Endothelial cell of umbilical vein (primary cell): ENCODE measurements around the gene FPGS. TPM values are rescaled to one million over a fixed set of nuclear protein-coding genes. Genes with fewer than 3 reads are reported as not detected.

Experiments
- BruUV-seq: library from RNA; stranded (reverse); fragments of 400-500 nt; replicated peaks from 2 replicates; lab custom pipeline; 2021; lab: Mats Ljungman, UMichigan
- CTCF ChIA-PET: fragments of 300-600, 350-600 bp; sonication (Branson Sonifier 250); formaldehyde crosslinking; loops from one replicate; lab custom pipeline; 2021; ENCODE audit warnings: antibody characterized with exemption, inconsistent platforms; lab: Charles Lee
- POLR2A ChIA-PET: fragments of 300-600, 350-600 bp; sonication (Branson Sonifier 250); formaldehyde crosslinking; loops from one replicate; lab custom pipeline; 2021; ENCODE audit warnings: antibody characterized with exemption, inconsistent platforms; lab: Charles Lee
- DNase-seq: peaks from one replicate; pipeline ENCODE4 v3.0.0-alpha.2; 2011; ENCODE audit warnings: low read depth, low spot score
- FAIRE-seq: peaks from 2 replicates; lab custom pipeline; 2011; peaks lifted over from hg19 to GRCh38; lab: Jason Lieb, UNC
- H2AFZ ChIP-seq: 2 replicates; pipeline ENCODE4 v1.6.0; 2012; ENCODE audit warnings: low read depth, low read length, control low read depth, inconsistent platforms
- H3K27ac ChIP-seq: 2 replicates; pipeline ENCODE4 v1.5.1; 2011; ENCODE audit warnings: low read depth, mild to moderate bottlenecking, control low read depth, low read length, moderate library complexity; ENCODE audit not compliant: insufficient read depth
- H3K27me3 ChIP-seq, 2 experiments: 2 replicates each; pipeline versions ENCODE4 v1.6.0 to v1.6.1; 2011; ENCODE audit warnings: low read length in 2 of 2, mixed read lengths in 1 of 2; ENCODE audit not compliant: control insufficient read depth in 2 of 2, insufficient read depth in 2 of 2
- H3K36me3 ChIP-seq, 2 experiments: 2 replicates in 1 of 2; 3 replicates in 1 of 2; pipeline ENCODE4 v1.5.1; 2011; ENCODE audit warnings: low read length in 2 of 2, mild to moderate bottlenecking in 1 of 2, moderate library complexity in 1 of 2; ENCODE audit not compliant: control insufficient read depth in 2 of 2, insufficient read depth in 2 of 2; ENCODE audit errors: extremely low read depth in 1 of 2
- H3K4me1 ChIP-seq: 3 replicates; pipeline ENCODE4 v1.5.1; 2011; ENCODE audit warnings: mild to moderate bottlenecking, low read length; ENCODE audit not compliant: control insufficient read depth, insufficient read depth; ENCODE audit errors: extremely low read depth
- H3K4me2 ChIP-seq: 2 replicates; pipeline ENCODE4 v1.6.1; 2011; ENCODE audit warnings: low read length, control low read depth, mixed read lengths; ENCODE audit not compliant: insufficient read depth
- H3K4me3 ChIP-seq, 3 experiments: fragments of 200-600 bp in 1 of 3; sonication (generic), shearing (Covaris generic) in 1 of 3; replicated peaks in 1 of 3; 2 replicates each; pipeline ENCODE4 v1.5.1; 2011 to 2016; ENCODE audit warnings: control low read depth in 3 of 3, low read length in 3 of 3, mild to moderate bottlenecking in 2 of 3, inconsistent platforms in 1 of 3, low read depth in 1 of 3, moderate library complexity in 1 of 3; ENCODE audit not compliant: insufficient read depth in 1 of 3
- H3K79me2 ChIP-seq: 2 replicates; pipeline ENCODE4 v1.6.0; 2012; ENCODE audit warnings: low read length, inconsistent platforms; ENCODE audit not compliant: control insufficient read depth, insufficient read depth
- H3K9ac ChIP-seq: replicated peaks from 2 replicates; pipeline ENCODE3; 2011; ENCODE audit warnings: low read length, control low read depth; ENCODE audit not compliant: insufficient read depth; ENCODE audit errors: extremely low read depth
- H3K9me1 ChIP-seq: replicated peaks from 3 replicates; pipeline ENCODE4 v1.6.0; 2011; ENCODE audit warnings: mild to moderate bottlenecking, low read length; ENCODE audit not compliant: control insufficient read depth, insufficient read depth; ENCODE audit errors: extremely low read depth
- H3K9me3 ChIP-seq: replicated peaks from 2 replicates; pipeline ENCODE4 v1.5.1; 2012; ENCODE audit warnings: low read length, inconsistent platforms; ENCODE audit not compliant: control insufficient read depth, insufficient read depth
- H4K20me1 ChIP-seq: replicated peaks from 2 replicates; pipeline ENCODE3; 2011; ENCODE audit warnings: mild to moderate bottlenecking, low read length; ENCODE audit not compliant: control insufficient read depth, insufficient read depth; ENCODE audit errors: extremely low read depth
- CTCF ChIP-seq, 2 donors: IDR thresholded peaks; 1 replicate in 1 of 2; 2 replicates in 1 of 2; pipeline ENCODE4 v1.5.1; 2011; ENCODE audit warnings: low read length in 2 of 2, mild to moderate bottlenecking in 2 of 2, moderate library complexity in 2 of 2, control low read depth in 1 of 2, inconsistent platforms in 1 of 2, low read depth in 1 of 2; ENCODE audit not compliant: insufficient read depth in 1 of 2; ENCODE audit errors: extremely low read depth in 1 of 2
- EZH2 ChIP-seq: IDR thresholded peaks from 2 replicates; pipeline ENCODE4 v1.6.1; 2012; ENCODE audit warnings: borderline replicate concordance, low read depth, mild to moderate bottlenecking, moderate library complexity, low read length, inconsistent platforms; ENCODE audit not compliant: severe bottlenecking
- FOS ChIP-seq: IDR thresholded peaks from 2 replicates; pipeline ENCODE4 v1.6.1; 2011; ENCODE audit warnings: mild to moderate bottlenecking, low read length, moderate library complexity, borderline replicate concordance; ENCODE audit not compliant: insufficient read depth
- GATA2 ChIP-seq: IDR thresholded peaks from 2 replicates; pipeline ENCODE4 v1.7.0; 2011; ENCODE audit warnings: low read depth, mild to moderate bottlenecking, moderate library complexity, mixed read lengths, low read length; ENCODE audit not compliant: insufficient read length, insufficient read depth
- JUN ChIP-seq: IDR thresholded peaks from 2 replicates; pipeline ENCODE4 v1.6.1; 2011; ENCODE audit warnings: borderline replicate concordance, low read depth; ENCODE audit not compliant: insufficient read length, insufficient read depth
- MAX ChIP-seq: IDR thresholded peaks from 2 replicates; pipeline ENCODE4 v1.6.1; 2011; ENCODE audit not compliant: insufficient read depth, insufficient read length
- MYC ChIP-seq: IDR thresholded peaks from one replicate; pipeline ENCODE4 v1.6.1; 2011; ENCODE audit warnings: mild to moderate bottlenecking, low read depth, low read length
- POLR2A ChIP-seq: IDR thresholded peaks from 2 replicates; pipeline ENCODE4 v1.6.1; 2012; ENCODE audit warnings: low read depth, mild to moderate bottlenecking, control low read depth, low read length
- POLR2AphosphoS5 ChIP-seq: IDR thresholded peaks from 2 replicates; pipeline ENCODE4 v1.6.1; 2012; ENCODE audit warnings: low read depth, mild to moderate bottlenecking, control low read depth, low read length, moderate library complexity; ENCODE audit not compliant: insufficient read depth
- dilution Hi-C: fragments of 300-500 bp; cut with MboI; formaldehyde crosslinking; loops from one replicate; pipeline ENCODE4 v1.15.0; 2019; ENCODE audit warnings: low sequenced_read_pairs; ENCODE audit not compliant: extremely low pct_ligation_motif_present
- intact Hi-C: fragments of 100-400 bp; cut with micrococcal nuclease; formaldehyde crosslinking; loops from one replicate; pipeline ENCODE4 v1.10.0; 2022
- polyA plus RNA-seq, 4 experiments: library from polyadenylated mRNA; depleted of rRNA in 3 of 4; stranded (reverse) in 3 of 4; unstranded in 1 of 4; fragments of >200 nt; gene quantifications; 2 replicates each; pipeline versions ENCODE4 v1.2.1 to v1.2.3, GENCODE V29; 2011 to 2012; ENCODE audit warnings: missing spikeins in 1 of 4
- total RNA-seq: library from RNA; stranded (reverse); gene quantifications from 2 replicates; pipeline ENCODE4 v1.2.3, GENCODE V29; 2021

Gene FPGS
- total and polyA plus RNA-seq, 2 donors (not counting 3 experiments of a cell fraction or from before 2014, with no cell fraction given) = 77.7 to 90.2 TPM

- Histone ChIP-seq H3K79me2 (peaks cover 49% of the 10 kb centered on the region), H3K9me1 (no peaks in the 10 kb centered on the region), H3K9me3 (no peaks in the 10 kb centered on the region), H3K4me2 (peak within 1 kb of the TSS; percentile 71), H3K36me3 (peaks cover 34 to 35% of the 10 kb centered on the region in 2 experiments), H3K4me3 (peak within 1 kb of the TSS; percentile 42 to 89 (median 79)), H3K27ac (peak within 1 kb of the TSS; percentile 69), H3K4me1 (peaks cover 44% of the 10 kb centered on the region), H3K27me3 (no peaks in the 10 kb centered on the region), H2AFZ (peak within 1 kb of the TSS; percentile 76), H3K9ac (peak within 1 kb of the TSS; percentile 59), H4K20me1 (no peaks in the 10 kb centered on the region)
- POLR2A ChIA-PET = interaction anchor here (1.1 to 2.2 kb wide), 3 partner anchors 15 to 51 kb away, joined by 4 to 13 read pairs (median 8); partner anchors contain the start of gene TOR2A
- FAIRE-seq (peak; percentile 85), DNase-seq (peak; percentile 83)
- intact Hi-C loops = loop anchor here (1.0 to 5.0 kb wide), 8 partner anchors 17 to 269 kb away; partner anchors contain the start of genes STXBP1 and TOR2A
- peak in 1 of 2 donors; percentile 26 for TF ChIP-seq CTCF (IDR thresholded peaks at IDR 0.05; ENCODE audit: extremely low read depth in 1 of 2, insufficient read depth in 1 of 2, low read depth in 1 of 2, low read length in 2 of 2)
- no peak for TF ChIP-seq JUN
- no peak for TF ChIP-seq MYC
- TF ChIP-seq EZH2 = no peak
- TF ChIP-seq POLR2A = no peak
- peak; percentile 29 for TF ChIP-seq FOS
- no peak for TF ChIP-seq MAX
- peak; percentile 63 for TF ChIP-seq POLR2AphosphoS5
- TF ChIP-seq GATA2 = no peak
- BruUV-seq = no TSS peak
- dilution Hi-C loops = no loop called here
- CTCF ChIA-PET = interaction anchor here (0.6 to 8.8 kb wide), 13 partner anchors 17 to 178 kb away, joined by 3 to 167 read pairs (median 5); partner anchors contain the start of genes ENG, FPGS and TOR2A
These were observed 16.5 kb upstream of the FPGS start, which contains the start of gene CDK9 for GRCh38 chr9:127785933-127786772. CDK9 (plus strand) TSS chr9:127786034; CDS start chr9:127786149, 115 bp downstream.
